Cardiac muscle cell (in vitro differentiated cells and primary cell): ENCODE measurements around the gene RCSD1. TPM values are rescaled to one million over a fixed set of nuclear protein-coding genes. Genes with fewer than 3 reads are reported as not detected.

Source experiments
- DNase-seq, 2 donors: peaks; one replicate each; pipeline versions ENCODE4 v3.0.0 to v3.0.0-alpha.2; 2010 to 2017; ENCODE audit warnings: low read depth in 1 of 2, low spot score in 1 of 2
- H3K27ac ChIP-seq: fragments of 200-600 bp; sonication (generic); 2 replicates; pipeline ENCODE4 v1.5.1; 2016
- H3K27me3 ChIP-seq: fragments of 200-600 bp; sonication (generic); 2 replicates; pipeline ENCODE4 v1.6.0; 2016; ENCODE audit warnings: control low read depth
- H3K36me3 ChIP-seq: fragments of 200-600 bp; sonication (generic); 2 replicates; pipeline ENCODE4 v1.5.1; 2016; ENCODE audit warnings: control low read depth
- H3K4me1 ChIP-seq: fragments of 200-600 bp; sonication (generic); 2 replicates; pipeline ENCODE4 v1.8.1; 2017; ENCODE audit warnings: low read depth, mild to moderate bottlenecking, mixed run types
- H3K4me3 ChIP-seq: fragments of 200-600 bp; sonication (generic); 2 replicates; pipeline ENCODE4 v1.5.1; 2016; ENCODE audit warnings: mild to moderate bottlenecking
- H3K9me3 ChIP-seq: fragments of 200-600 bp; sonication (generic); 2 replicates; pipeline ENCODE4 v1.5.1; 2017; ENCODE audit warnings: low read depth, mild to moderate bottlenecking, control low read depth
- polyA plus RNA-seq: library from polyadenylated mRNA; unstranded; fragments of >200 nt; fragmentation: Nextera tagmentation; extraction: Ambion mirVana; gene quantifications from 2 replicates; pipeline ENCODE4 v1.2.1, GENCODE V29; 2016
- total RNA-seq: library from RNA; depleted of rRNA; stranded (reverse); fragments of >200 nt; gene quantifications from 2 replicates; pipeline ENCODE4 v1.2.3, GENCODE V29; 2016
- TF ChIP-seq, protein P1 (sequence below): IDR thresholded peaks from 2 replicates; pipeline ENCODE4 v1.5.1; 2012; ENCODE audit warnings: low read depth, mild to moderate bottlenecking, low read length

RCSD1 gene
- total and polyA plus RNA-seq, 2 experiments from 2014 or later, result 77.3 to 317 TPM

DNA sequence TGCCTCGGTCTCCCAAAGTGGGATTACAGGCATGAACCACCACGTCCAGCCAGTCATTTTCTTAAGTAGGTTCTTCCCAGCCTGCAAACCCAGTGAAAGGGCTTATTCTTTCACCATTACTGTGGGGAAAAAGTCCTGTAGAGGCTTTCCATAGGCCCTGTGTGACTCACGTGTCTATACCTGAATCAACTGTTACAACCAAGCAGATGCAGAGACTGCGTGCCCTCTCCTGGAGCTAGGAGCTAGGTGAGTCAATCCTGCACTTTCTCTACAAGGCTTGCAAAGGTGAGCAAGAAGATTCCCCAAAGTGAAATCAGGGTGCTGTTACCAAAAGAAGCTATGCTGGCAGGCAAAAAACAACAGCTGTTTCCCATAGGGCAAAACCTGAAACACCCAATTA lies 77.9 kb downstream of the RCSD1 start:
- Histone ChIP-seq H3K27ac (peak overlapping the region; percentile 41), H3K27me3 (no peaks in the 10 kb centered on the region), H3K36me3 (peaks cover 16% of the 10 kb centered on the region), H3K9me3 (no peaks in the 10 kb centered on the region), H3K4me1 (peaks cover 7% of the 10 kb centered on the region), H3K4me3 (no peak overlapping the region)
- TF ChIP-seq, protein P1, sequence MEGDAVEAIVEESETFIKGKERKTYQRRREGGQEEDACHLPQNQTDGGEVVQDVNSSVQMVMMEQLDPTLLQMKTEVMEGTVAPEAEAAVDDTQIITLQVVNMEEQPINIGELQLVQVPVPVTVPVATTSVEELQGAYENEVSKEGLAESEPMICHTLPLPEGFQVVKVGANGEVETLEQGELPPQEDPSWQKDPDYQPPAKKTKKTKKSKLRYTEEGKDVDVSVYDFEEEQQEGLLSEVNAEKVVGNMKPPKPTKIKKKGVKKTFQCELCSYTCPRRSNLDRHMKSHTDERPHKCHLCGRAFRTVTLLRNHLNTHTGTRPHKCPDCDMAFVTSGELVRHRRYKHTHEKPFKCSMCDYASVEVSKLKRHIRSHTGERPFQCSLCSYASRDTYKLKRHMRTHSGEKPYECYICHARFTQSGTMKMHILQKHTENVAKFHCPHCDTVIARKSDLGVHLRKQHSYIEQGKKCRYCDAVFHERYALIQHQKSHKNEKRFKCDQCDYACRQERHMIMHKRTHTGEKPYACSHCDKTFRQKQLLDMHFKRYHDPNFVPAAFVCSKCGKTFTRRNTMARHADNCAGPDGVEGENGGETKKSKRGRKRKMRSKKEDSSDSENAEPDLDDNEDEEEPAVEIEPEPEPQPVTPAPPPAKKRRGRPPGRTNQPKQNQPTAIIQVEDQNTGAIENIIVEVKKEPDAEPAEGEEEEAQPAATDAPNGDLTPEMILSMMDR, result no peak
- no peak for DNase-seq

DNA sequence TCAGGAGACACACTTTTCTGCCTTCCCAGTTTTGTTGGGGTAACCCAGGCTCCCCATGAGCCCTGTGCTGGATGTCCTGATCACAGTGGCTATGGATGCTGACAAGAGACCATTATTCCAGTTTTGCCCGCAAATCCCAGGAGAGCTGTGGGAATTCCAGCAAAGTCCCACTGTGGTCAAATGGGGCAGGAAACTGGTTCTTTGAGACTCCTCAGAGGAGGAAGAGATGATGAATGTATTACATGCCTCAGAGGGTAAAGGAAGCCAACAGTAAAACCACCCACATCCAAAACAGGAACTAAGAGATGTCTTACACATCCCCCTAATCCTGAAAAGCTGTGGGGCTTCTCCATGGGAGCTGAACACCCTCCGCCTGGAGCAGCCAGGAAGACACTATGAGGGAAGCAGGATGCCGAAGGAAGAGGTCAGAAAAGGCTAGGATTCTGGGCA lies 78.9 kb downstream of the RCSD1 start:
- H3K27me3 ChIP-seq, result no peaks in the 10 kb centered on the region
- DNase-seq, result peak in 1 of 2 donors; percentile 40
- H3K4me3 ChIP-seq, result no peak overlapping the region
- H3K27ac ChIP-seq, result no peak overlapping the region
- peaks cover 7% of the 10 kb centered on the region for H3K4me1 ChIP-seq
- H3K9me3 ChIP-seq, result no peaks in the 10 kb centered on the region
- H3K36me3 ChIP-seq, result peaks cover 9% of the 10 kb centered on the region
- TF ChIP-seq, protein P1, result no peak

DNA sequence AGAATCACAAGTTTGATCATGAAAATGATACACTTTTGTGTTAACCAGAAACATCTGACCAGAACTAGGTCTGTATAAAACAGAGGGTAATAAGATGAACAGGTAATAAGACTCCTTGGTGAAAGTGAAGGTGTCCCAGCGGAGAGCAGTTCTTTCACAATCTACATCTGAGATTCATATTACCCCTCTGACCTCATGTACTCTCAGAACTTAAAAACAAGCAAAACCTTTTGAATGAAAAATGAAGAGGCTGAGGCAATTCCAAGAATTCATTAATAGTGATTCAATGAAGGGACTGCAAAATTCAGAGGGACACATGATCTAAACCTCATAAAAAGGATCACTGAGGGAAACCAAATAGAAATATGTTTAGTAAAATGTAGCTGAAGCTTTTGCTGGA lies 80.8 kb downstream of the RCSD1 start:
- no peaks in the 10 kb centered on the region for H3K27me3 ChIP-seq
- no peaks in the 10 kb centered on the region for H3K9me3 ChIP-seq
- no peaks in the 10 kb centered on the region for H3K36me3 ChIP-seq
- DNase-seq, result no peak
- H3K4me3 ChIP-seq, result no peak overlapping the region
- no peak overlapping the region for H3K27ac ChIP-seq
- H3K4me1 ChIP-seq, result peaks cover 3% of the 10 kb centered on the region
- TF ChIP-seq, protein P1, result no peak

DNA sequence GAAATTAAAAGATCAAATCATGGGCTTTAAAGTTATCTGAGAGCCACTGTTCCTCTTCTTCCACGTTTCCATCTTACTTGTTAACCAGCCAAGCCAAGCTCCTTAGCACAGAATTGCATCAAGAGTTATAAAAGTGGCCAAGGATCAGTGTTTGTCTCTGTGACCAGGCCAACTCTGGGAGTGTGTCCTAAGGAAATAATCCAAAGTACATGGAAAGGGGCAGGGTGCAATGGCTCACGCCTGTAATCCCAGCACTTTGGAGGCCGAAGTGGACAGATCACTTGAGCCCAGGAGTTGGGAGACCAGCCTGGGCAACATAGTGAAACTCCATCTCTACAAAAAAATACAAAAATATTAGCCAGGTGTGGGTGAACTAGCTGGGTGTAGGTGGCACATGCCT lies 81.8 kb downstream of the RCSD1 start:
- TF ChIP-seq, protein P1, result no peak
- no peaks in the 10 kb centered on the region for H3K36me3 ChIP-seq
- no peak overlapping the region for H3K4me3 ChIP-seq
- DNase-seq, result no peak
- H3K27ac ChIP-seq, result no peak overlapping the region
- no peaks in the 10 kb centered on the region for H3K4me1 ChIP-seq
- H3K27me3 ChIP-seq, result no peaks in the 10 kb centered on the region
- no peaks in the 10 kb centered on the region for H3K9me3 ChIP-seq

DNA sequence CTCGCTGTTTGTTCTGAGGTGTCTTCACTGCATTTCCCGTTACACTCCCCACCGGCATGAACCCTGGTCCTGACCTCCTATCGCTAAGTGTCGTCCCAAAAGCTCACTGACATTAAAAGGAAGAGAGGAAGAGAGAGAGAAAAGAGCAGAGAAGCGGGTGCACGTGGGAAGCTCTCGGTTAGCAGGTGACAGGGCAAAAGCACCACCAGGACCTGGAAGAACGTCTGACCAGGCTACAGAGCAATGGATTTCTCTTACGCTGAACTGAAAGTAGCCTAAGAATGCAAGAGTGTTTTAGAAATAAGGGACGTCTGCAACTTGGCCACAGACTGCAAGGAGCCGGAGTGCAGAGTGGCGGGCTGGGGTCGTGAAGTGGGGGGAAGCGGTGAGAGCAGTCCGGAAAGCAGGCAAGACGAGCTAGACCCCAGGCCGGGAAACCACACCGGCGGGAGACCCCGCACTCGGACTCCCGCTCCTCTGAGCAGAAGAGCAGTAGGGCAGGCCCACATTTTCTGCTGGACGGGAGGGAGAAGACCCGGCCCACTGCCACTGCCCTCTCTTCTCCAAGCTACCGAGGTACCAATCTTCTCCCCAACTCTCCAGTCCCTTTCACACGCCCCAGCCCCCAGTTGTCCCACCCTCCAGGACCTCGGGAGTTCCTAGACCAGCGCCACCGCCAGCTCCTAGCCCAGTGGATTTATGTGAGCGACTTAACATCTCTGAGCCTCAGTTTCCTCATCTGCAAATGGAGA lies 83.5 kb downstream of the RCSD1 start:
- Histone ChIP-seq H3K4me1 (no peaks in the 10 kb centered on the region), H3K36me3 (no peaks in the 10 kb centered on the region), H3K27ac (no peak overlapping the region), H3K4me3 (peak overlapping the region; percentile 80), H3K27me3 (no peaks in the 10 kb centered on the region), H3K9me3 (no peaks in the 10 kb centered on the region)
- TF ChIP-seq, protein P1, result no peak
- DNase-seq, result peak; percentile 37 to 42
